ENCODE measurements around the gene DST.

Gene DST

GRCh38 chr6:56642366-56643261 lies at the start of gene DST:
DST (minus strand) TSS chr6:56642889.
- no peak for DNase-seq (ENCODE audit: low read depth, low spot score)

GRCh38 chr6:56691814-56692213 lies 49.1 kb upstream of the DST start:
- DNase-seq (ENCODE audit: low read depth, low spot score), result no peak

GRCh38 chr6:56691286-56691595 lies 48.6 kb upstream of the DST start:
- DNase-seq (ENCODE audit: low read depth, low spot score), result no peak

- no peak for DNase-seq (ENCODE audit: low read depth, low spot score)
Observed at GRCh38 chr6:56690519-56691285, 48.0 kb upstream of the DST start.

- DNase-seq (ENCODE audit: low read depth, low spot score), result no peak
Observed at GRCh38 chr6:56689663-56690062, 47.0 kb upstream of the DST start.

GRCh38 chr6:56689114-56689513 lies 46.4 kb upstream of the DST start:
- DNase-seq (ENCODE audit: low read depth, low spot score), result no peak

GRCh38 chr6:56688521-56688920 lies 45.8 kb upstream of the DST start:
- DNase-seq (ENCODE audit: low read depth, low spot score), result no peak

- DNase-seq (ENCODE audit: low read depth, low spot score), result no peak
Observed at GRCh38 chr6:56687551-56687950, 44.9 kb upstream of the DST start.

GRCh38 chr6:56686429-56686828 lies 43.7 kb upstream of the DST start:
- no peak for DNase-seq (ENCODE audit: low read depth, low spot score)

- no peak for DNase-seq (ENCODE audit: low read depth, low spot score)
Observed at GRCh38 chr6:56685994-56686393, 43.3 kb upstream of the DST start.

GRCh38 chr6:56685102-56685733 lies 42.5 kb upstream of the DST start:
- DNase-seq (ENCODE audit: low read depth, low spot score), result no peak

- no peak for DNase-seq (ENCODE audit: low read depth, low spot score)
Observed at GRCh38 chr6:56684342-56685101, 41.8 kb upstream of the DST start.

- no peak for DNase-seq (ENCODE audit: low read depth, low spot score)
Observed at GRCh38 chr6:56683882-56684281, 41.2 kb upstream of the DST start.

GRCh38 chr6:56682635-56683034 lies 39.9 kb upstream of the DST start:
- no peak for DNase-seq (ENCODE audit: low read depth, low spot score)

- DNase-seq (ENCODE audit: low read depth, low spot score), result no peak
Observed at GRCh38 chr6:56677559-56677958, 34.9 kb upstream of the DST start.

GRCh38 chr6:56671651-56672461 lies 29.2 kb upstream of the DST start:
- no peak for DNase-seq (ENCODE audit: low read depth, low spot score)

- no peak for DNase-seq (ENCODE audit: low read depth, low spot score)
Observed at GRCh38 chr6:56671160-56671559, 28.5 kb upstream of the DST start.

GRCh38 chr6:56669041-56669440 lies 26.4 kb upstream of the DST start:
- DNase-seq (ENCODE audit: low read depth, low spot score), result no peak

- no peak for DNase-seq (ENCODE audit: low read depth, low spot score)
Observed at GRCh38 chr6:56668158-56668557, 25.5 kb upstream of the DST start.

GRCh38 chr6:56667336-56667735 lies 24.6 kb upstream of the DST start:
- DNase-seq (ENCODE audit: low read depth, low spot score), result no peak

GRCh38 chr6:56664029-56664428 lies 21.3 kb upstream of the DST start:
- DNase-seq (ENCODE audit: low read depth, low spot score), result no peak

All from ELF-1 (cell line).